ENCODE measurements around the gene PLP1. TPM values are rescaled to one million over a fixed set of nuclear protein-coding genes. Genes with fewer than 3 reads are reported as not detected.
"Not testable (repeated sequence)": the region's sequence is repeated elsewhere in the genome, so short reads cannot be mapped to it uniquely, and the experiment has no call there.

The PLP1 gene
- total RNA-seq, 1 donor from 2014 or later = 0.46 TPM

- H3K27me3 Mint-ChIP-seq = no peaks in the 10 kb centered on the region
- H3K27ac Mint-ChIP-seq = no peak overlapping the region
- H3K4me3 Mint-ChIP-seq (ENCODE audit: low read depth) = no peak overlapping the region
- H3K4me1 Mint-ChIP-seq (ENCODE audit: low read depth) = no peaks in the 10 kb centered on the region
- TF ChIP-seq CTCF (IDR thresholded peaks at IDR 0.05; ENCODE audit: unreplicated experiment) = no peak
- H3K36me3 Mint-ChIP-seq (ENCODE audit: insufficient read depth) = no peaks in the 10 kb centered on the region
- no peaks in the 10 kb centered on the region for H3K9me3 Mint-ChIP-seq (ENCODE audit: low read depth)
- DNase-seq (ENCODE audit: low spot score, unreplicated experiment) = no peak
These were observed 34.3 kb upstream of the PLP1 start for GRCh38 chrX:103742339-103742738.

- no peak for DNase-seq (ENCODE audit: low spot score, unreplicated experiment)
- Mint-ChIP-seq H3K36me3 (ENCODE audit: insufficient read depth) (no peaks in the 10 kb centered on the region), H3K4me1 (ENCODE audit: low read depth) (no peaks in the 10 kb centered on the region), H3K4me3 (ENCODE audit: low read depth) (no peak overlapping the region), H3K27me3 (no peaks in the 10 kb centered on the region), H3K27ac (no peak overlapping the region), H3K9me3 (ENCODE audit: low read depth) (no peaks in the 10 kb centered on the region)
- TF ChIP-seq CTCF (IDR thresholded peaks at IDR 0.05; ENCODE audit: unreplicated experiment) = no peak
These were observed 29.5 kb upstream of the PLP1 start for GRCh38 chrX:103747163-103747562.

- H3K27ac Mint-ChIP-seq = no peak overlapping the region
- peaks cover 3% of the 10 kb centered on the region for H3K36me3 Mint-ChIP-seq (ENCODE audit: insufficient read depth)
- H3K9me3 Mint-ChIP-seq (ENCODE audit: low read depth) = peaks cover 7% of the 10 kb centered on the region
- H3K27me3 Mint-ChIP-seq = peaks cover 4% of the 10 kb centered on the region
- no peak for TF ChIP-seq CTCF (IDR thresholded peaks at IDR 0.05; ENCODE audit: unreplicated experiment)
- H3K4me1 Mint-ChIP-seq (ENCODE audit: low read depth) = no peaks in the 10 kb centered on the region
- H3K4me3 Mint-ChIP-seq (ENCODE audit: low read depth) = no peak overlapping the region
- no peak for DNase-seq (ENCODE audit: low spot score, unreplicated experiment)
These were observed 22.2 kb upstream of the PLP1 start for GRCh38 chrX:103754401-103754800.

GRCh38 chrX:103756736-103757135 lies 19.9 kb upstream of the PLP1 start:
- H3K27ac Mint-ChIP-seq = peak overlapping the region; percentile 28
- H3K36me3 Mint-ChIP-seq (ENCODE audit: insufficient read depth) = peaks cover 3% of the 10 kb centered on the region
- no peak overlapping the region for H3K4me3 Mint-ChIP-seq (ENCODE audit: low read depth)
- H3K4me1 Mint-ChIP-seq (ENCODE audit: low read depth) = no peaks in the 10 kb centered on the region
- peaks cover 7% of the 10 kb centered on the region for H3K9me3 Mint-ChIP-seq (ENCODE audit: low read depth)
- H3K27me3 Mint-ChIP-seq = peaks cover 7% of the 10 kb centered on the region
- no peak for TF ChIP-seq CTCF (IDR thresholded peaks at IDR 0.05; ENCODE audit: unreplicated experiment)
- DNase-seq (ENCODE audit: low spot score, unreplicated experiment) = no peak

- Mint-ChIP-seq H3K4me1 (ENCODE audit: low read depth) (no peaks in the 10 kb centered on the region), H3K27ac (no peak overlapping the region), H3K27me3 (peaks cover 16% of the 10 kb centered on the region), H3K9me3 (ENCODE audit: low read depth) (peaks cover 7% of the 10 kb centered on the region), H3K4me3 (ENCODE audit: low read depth) (no peak overlapping the region), H3K36me3 (ENCODE audit: insufficient read depth) (peaks cover 3% of the 10 kb centered on the region)
- no peak for TF ChIP-seq CTCF (IDR thresholded peaks at IDR 0.05; ENCODE audit: unreplicated experiment)
- no peak for DNase-seq (ENCODE audit: low spot score, unreplicated experiment)
These were observed 18.1 kb upstream of the PLP1 start for GRCh38 chrX:103758555-103758954.

- H3K36me3 Mint-ChIP-seq (ENCODE audit: insufficient read depth) = not testable (repeated sequence)
These were observed 13.1 kb upstream of the PLP1 start for GRCh38 chrX:103763541-103763940.

GRCh38 chrX:103766813-103767555 lies 9.7 kb upstream of the PLP1 start:
- not testable (repeated sequence) for H3K27ac Mint-ChIP-seq; H3K36me3 Mint-ChIP-seq (ENCODE audit: insufficient read depth); H3K9me3 Mint-ChIP-seq (ENCODE audit: low read depth); H3K4me1 Mint-ChIP-seq (ENCODE audit: low read depth); H3K4me3 Mint-ChIP-seq (ENCODE audit: low read depth); DNase-seq (ENCODE audit: low spot score, unreplicated experiment)
- H3K27me3 Mint-ChIP-seq = peaks cover 47% of the 10 kb centered on the region

More at GRCh38 chrX:103763541-103763940, 13.1 kb upstream of the PLP1 start:
- not testable (repeated sequence) for H3K4me1 Mint-ChIP-seq (ENCODE audit: low read depth); H3K9me3 Mint-ChIP-seq (ENCODE audit: low read depth); DNase-seq (ENCODE audit: low spot score, unreplicated experiment); H3K27ac Mint-ChIP-seq; H3K4me3 Mint-ChIP-seq (ENCODE audit: low read depth)
- H3K27me3 Mint-ChIP-seq = peaks cover 53% of the 10 kb centered on the region

Data from progenitor cell of endocrine pancreas (in vitro differentiated cells).